ENCODE data around the gene TRNT1.
A peak's percentile ranks its signal among the peaks of the same experiment; 100 is the strongest.

TRNT1 gene

GRCh38 chr3:3191675-3192285 lies 65.0 kb downstream of the TRNT1 start:
- no peak for DNase-seq (ENCODE audit: extremely low read depth, low read depth)
- TF ChIP-seq CTCF (IDR thresholded peaks at IDR 0.05; ENCODE audit: low read depth, low read length), result no peak

- no peak for DNase-seq (ENCODE audit: extremely low read depth, low read depth)
- no peak for TF ChIP-seq CTCF (IDR thresholded peaks at IDR 0.05; ENCODE audit: low read depth, low read length)
Observed at GRCh38 chr3:3192286-3192675, 65.5 kb downstream of the TRNT1 start.

GRCh38 chr3:3194861-3195260 lies 68.1 kb downstream of the TRNT1 start:
- TF ChIP-seq CTCF (IDR thresholded peaks at IDR 0.05; ENCODE audit: low read depth, low read length), result no peak

GRCh38 chr3:3196148-3196861 lies 69.6 kb downstream of the TRNT1 start:
- DNase-seq (ENCODE audit: extremely low read depth, low read depth), result no peak
- peak; percentile 13 for TF ChIP-seq CTCF (IDR thresholded peaks at IDR 0.05; ENCODE audit: low read depth, low read length)

More at GRCh38 chr3:3194861-3195260, 68.1 kb downstream of the TRNT1 start:
- no peak for DNase-seq (ENCODE audit: extremely low read depth, low read depth)
